DLD1 (cell line): Measurements from ENCODE around the gene PPP1R14B.

Source experiments
- in situ Hi-C: cut with HindIII; loops from 2 replicates; pipeline ENCODE4 v1.10.0; 2017; ENCODE audit warnings: low sequenced_read_pairs

The PPP1R14B gene, protein sequence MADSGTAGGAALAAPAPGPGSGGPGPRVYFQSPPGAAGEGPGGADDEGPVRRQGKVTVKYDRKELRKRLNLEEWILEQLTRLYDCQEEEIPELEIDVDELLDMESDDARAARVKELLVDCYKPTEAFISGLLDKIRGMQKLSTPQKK

GRCh38 chr11:64246871-64247728 lies at the start of gene PPP1R14B:
Gene PPP1R14B (minus strand): TSS chr11:64246943. CDS start chr11:64246673, 270 bp downstream.
- in situ Hi-C loops = no loop called here

- in situ Hi-C loops = no loop called here
Observed at GRCh38 chr11:64296236-64296635, 49.5 kb upstream of the PPP1R14B start.

DNA sequence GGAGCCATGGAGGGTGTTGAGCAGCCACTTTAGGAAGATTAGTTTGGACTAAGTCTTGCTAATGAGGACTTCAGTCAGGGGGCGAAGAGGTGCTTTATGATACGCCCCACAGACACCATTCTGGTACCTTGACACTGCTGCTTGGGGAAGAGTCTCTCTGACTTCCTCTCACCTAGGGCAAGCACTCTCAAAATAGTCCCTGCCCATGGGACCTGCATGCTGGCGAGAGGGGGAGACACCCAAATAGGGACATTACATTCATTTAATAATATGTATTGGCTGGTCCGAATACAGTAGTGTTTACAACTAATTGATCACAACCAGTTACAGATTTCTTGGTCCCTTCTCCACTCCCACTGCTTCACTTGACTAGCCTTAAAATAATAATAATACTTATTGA lies 49.0 kb upstream of the PPP1R14B start:
- in situ Hi-C loops = no loop called here

DNA sequence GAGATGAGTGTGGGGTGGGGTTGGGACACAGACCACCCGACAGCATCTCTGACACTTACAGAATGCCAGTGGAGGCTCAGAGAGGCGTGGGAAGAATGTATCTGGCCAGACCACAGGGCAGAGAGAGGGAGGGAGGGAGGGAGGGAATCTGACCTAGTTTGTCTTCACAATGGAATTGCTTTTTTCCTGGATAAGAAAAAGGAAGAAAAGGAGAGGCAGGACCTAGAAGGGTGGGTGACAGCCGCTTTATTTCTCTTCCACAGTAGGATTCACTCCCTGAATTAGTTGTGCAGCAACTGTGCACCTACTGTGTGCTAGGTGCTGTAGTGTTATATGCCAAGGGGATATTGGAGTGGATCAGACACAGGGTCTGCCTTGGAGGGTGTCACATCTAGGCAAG lies 48.0 kb upstream of the PPP1R14B start:
- in situ Hi-C loops = no loop called here

DNA sequence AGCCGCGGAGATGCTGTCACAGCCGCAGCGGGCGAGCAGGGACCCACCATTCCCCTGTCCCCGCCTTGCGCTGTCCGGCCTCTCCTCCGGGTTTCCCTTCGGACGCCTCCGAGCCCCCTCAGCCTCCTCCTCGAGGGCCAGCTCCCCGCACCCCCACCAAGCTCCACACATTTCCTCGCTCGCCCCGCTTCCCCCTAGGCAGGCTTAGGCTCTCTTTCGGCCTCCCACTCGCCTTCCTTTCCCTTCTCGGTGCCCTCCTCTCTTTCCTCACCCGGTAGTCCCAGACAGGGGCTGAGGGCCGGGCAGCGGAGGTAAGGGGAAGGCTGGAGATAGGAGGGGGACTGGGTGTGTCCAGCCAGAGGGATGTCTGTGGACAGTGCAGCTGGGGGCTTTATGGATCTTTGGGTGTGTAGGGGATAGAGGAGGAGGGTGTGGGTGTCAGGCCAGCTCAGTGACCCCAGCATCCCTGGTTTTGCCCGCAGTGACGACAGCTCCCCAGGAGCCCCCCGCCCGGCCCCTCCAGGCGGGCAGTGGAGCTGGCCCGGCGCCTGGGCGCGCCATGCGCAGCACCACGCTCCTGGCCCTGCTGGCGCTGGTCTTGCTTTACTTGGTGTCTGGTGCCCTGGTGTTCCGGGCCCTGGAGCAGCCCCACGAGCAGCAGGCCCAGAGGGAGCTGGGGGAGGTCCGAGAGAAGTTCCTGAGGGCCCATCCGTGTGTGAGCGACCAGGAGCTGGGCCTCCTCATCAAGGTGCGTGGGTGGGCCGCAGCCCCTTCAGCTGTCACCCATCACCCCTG lies 45.9 kb upstream of the PPP1R14B start:
- in situ Hi-C loops = no loop called here

DNA sequence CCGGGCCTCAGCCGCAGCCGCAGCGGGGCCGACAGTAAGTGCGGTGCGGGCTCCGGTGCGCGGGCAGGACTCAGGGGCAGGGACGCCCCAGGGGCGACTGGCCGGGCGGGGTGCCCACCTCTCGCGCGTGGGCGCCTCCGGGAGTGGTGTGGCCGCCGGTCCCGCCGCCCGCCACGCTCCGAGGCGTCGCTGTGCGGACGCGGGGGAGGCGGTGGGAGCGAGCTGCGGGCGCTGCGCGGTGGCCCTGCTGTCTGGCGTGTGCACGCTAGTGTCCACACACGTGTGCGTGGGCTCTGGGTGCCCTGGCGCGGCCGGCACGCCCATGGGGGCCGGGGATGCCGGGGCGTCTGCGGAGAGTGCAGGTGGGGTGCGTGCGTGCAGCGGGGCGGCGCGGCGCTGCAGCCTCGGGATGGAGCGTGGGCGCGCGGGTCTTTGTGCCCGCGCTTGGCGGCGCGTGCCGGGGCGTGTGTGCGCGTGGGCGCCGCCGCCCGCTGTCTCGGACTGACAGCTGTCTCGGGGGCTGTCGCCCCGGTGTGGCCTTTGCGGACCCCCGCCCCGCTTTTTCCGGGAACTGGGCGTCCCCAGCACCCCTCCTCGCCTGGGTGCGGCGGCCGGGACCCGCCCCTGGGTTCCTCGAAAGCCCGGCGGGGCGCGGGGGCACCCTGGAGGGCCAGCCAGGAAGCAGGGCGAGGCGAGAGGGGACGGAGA lies 45.2 kb upstream of the PPP1R14B start:
- in situ Hi-C loops = no loop called here

GRCh38 chr11:64291262-64291751 lies 44.6 kb upstream of the PPP1R14B start, which contains the start of gene KCNK4:
Gene KCNK4 (plus strand): TSS chr11:64291302. CDS start chr11:64293019, 1,717 bp downstream.
- in situ Hi-C loops = no loop called here

GRCh38 chr11:64290352-64291261 lies 43.9 kb upstream of the PPP1R14B start:
- in situ Hi-C loops = no loop called here

DNA sequence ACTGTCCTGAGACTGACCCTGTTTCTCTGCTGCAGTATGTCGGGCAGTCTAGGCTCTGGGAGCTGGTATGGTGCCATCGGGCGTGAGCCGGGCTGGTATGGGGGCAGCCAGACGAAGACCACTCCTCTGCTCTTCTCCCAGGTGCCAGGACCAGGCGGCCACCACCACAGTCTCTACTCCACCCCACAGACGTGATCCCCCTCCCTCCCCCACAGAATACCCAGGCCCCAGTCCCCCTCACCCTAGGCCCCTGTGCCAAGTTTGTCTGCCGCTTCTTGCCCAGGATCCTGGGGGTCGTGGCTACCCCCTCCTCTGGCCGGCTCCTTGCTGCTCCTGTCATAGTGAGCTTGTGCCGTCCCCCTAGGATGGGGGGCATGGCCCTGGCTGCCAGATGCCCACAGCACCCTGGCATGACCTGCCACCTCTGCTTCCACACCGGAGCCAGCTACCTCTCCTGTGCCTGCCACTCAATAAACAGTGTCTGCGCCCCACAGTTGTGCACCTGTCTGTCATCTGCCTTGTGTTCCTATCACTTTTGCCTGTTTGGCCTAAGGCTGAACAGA lies 42.3 kb upstream of the PPP1R14B start:
- in situ Hi-C loops = no loop called here

- in situ Hi-C loops = no loop called here
Observed at GRCh38 chr11:64288353-64288750, 41.6 kb upstream of the PPP1R14B start.

GRCh38 chr11:64287676-64288352 lies 41.1 kb upstream of the PPP1R14B start:
- in situ Hi-C loops = no loop called here

DNA sequence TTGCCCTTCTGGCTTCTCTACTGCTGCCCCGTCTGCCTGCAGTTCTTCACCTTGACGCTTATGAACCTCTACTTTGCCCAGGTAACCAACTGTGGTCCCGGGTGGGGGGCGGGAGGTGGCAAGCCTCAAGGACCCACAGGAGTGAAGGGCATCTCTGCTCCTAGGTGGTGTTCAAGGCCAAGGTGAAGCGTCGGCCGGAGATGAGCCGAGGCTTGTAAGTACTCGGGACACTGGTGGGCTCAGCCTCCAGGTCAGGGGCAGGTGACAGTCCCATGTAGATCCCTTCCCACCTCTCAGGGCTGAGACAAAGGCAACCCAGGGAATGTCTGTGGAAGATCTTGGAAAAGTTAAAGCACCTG lies 40.0 kb upstream of the PPP1R14B start:
- in situ Hi-C loops = no loop called here

DNA sequence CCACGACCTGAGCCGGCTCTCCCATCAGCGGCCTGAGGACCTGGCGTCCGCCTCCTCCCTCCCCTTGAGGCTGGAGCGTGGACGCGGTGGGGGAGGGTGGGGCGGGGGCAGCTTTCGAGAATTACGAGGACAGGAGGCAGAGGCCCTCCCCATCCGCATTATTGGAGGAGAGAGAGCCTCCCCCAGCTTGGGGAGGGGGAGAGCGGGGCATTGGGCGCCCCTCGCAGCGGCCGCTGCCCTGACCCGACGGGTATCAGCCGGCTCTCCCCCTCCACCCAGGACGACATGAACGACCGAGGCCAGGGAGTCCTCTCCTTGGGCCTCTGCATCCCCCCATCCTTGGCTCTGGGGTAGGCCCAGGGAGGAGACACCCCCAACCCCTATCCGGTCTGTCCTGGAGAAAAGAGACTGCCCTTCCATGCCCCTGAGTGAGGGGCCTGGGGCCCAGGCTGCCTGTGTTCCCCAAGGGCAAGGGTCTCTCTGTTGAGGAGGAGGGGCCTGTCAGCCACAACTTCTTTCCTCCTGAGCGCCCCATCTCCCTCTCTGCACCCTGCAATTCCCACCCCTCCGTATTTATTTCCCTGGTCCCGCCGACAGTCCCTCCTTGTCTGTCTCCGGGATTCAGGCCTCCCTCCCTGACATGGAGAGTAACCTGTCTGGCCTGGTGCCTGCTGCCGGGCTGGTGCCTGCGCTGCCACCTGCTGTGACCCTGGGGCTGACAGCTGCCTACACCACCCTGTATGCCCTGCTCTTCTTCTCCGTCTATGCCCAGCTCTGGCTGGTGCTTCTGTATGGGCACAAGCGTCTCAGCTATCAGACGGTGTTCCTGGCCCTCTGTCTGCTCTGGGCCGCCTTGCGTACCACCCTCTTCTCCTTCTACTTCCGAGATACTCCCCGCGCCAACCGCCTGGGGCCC lies 39.4 kb upstream of the PPP1R14B start:
- in situ Hi-C loops = no loop called here

DNA sequence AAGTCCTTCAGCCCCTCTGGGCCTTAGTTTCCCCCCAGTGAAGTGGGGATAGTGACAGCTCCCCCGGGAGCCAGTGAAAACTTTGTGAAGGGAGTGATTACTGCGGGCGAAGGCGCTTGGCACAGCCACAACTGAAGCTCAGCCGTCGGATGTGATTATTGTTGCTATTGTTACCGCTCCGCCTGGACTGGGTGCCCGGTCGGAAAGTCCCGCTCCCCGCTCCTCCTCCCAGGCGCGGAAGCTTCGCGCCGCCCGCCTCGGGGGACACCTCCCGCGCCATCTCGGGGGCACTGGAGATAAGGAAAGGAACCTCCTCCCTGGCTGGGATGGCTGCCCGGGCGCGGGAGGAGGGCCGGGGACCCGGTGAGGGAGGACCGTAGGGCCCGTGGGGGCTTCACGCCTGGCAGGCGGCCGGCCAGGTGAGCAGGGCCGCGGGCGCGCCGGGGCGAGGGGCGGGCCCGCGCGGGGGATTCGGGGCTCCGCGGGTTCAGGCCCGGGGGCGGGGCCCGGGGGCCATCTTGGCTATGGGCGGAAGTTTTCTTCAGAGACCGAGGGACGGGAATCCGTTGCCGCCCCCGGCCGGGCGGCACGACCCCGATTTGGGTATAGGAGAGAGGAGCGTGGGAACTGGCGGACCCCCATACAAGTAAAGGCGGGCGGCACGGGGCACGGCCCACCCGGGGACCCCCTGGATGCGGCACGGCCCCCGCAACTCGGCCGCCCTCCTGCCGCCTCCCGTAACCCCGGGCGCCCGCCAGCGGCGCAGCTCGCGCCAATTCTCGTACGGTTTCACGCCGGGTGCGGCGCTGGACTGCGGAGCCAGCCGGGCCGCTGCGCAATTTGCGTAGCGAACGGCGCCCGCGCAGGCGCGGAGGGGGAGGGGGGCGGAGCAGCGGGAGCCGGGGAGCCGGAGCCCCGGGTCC lies 38.5 kb upstream of the PPP1R14B start, which contains the start of gene GPR137:
Gene GPR137, plus strand, starts transcription at position 887 of the 923 bp plus-strand sequence. CDS start 677 bp downstream, outside the sequence.
- in situ Hi-C loops = no loop called here

DNA sequence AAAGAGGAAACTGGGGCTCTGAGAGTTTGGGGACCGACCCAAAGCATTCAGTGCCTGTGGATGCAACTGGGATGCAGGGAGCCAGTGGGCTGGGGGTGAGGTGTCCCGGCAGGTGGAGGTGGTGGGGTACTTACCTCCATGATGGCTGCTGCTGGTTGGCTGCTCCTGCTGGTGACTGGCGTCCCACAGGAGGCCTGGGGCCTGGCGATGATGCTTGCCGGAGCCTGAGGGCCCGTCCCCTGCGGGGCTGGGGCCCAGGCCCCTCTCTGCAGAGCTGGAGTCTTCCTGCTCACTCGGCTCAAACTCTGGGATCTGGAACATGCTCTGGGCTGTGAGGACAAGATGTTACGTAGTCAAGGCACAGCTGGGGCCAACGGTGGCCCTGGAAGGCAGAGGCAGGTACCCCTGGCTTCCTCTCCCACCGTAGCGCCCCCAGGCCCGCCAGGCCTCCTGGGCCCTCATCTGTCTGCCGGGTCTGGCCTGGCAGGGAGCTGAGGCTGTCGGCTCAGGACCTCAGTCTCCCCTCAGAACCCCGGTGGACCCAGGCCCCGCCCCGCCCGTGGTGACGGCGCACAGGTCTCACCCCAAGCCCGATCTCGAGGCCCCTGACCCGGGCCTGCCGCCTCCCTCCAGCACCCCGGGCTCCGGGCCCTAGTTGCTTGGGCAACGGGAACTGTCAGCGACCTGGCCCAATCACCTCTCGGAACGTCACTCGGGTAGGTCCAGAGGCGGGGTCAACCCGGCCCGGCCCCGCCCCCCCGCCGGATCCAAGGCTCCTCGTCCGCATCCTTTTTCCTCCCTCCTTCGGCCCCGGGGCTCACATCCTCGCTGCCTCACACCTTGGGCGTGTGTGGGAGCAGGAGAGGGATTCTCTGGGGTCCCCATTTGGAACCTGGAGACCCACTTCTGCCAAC lies 37.6 kb upstream of the PPP1R14B start, which contains the start of gene BAD:
Gene BAD, minus strand, starts transcription at position 618 of the 914 bp plus-strand sequence. Its CDS starts 297 bp downstream, at position 321.
- in situ Hi-C loops = no loop called here
